Epithelial cell of esophagus (primary cell): Measurements from ENCODE around the gene NKAIN4.

ENCODE experiments used
- DNase-seq: peaks from one replicate; pipeline ENCODE4 v3.0.0; 2010; ENCODE audit warnings: low read depth
- H3K4me3 ChIP-seq: 2 replicates; pipeline ENCODE4 v1.5.1; 2011; ENCODE audit warnings: mild to moderate bottlenecking, low read length, control low read depth
- TF ChIP-seq, protein P1 (sequence below): IDR thresholded peaks from 2 replicates; pipeline ENCODE4 v1.5.1; 2011; ENCODE audit warnings: low read depth, mild to moderate bottlenecking, low read length, control low read depth, inconsistent platforms; ENCODE audit not compliant: insufficient read depth; ENCODE audit errors: missing control alignments

The NKAIN4 gene

DNA sequence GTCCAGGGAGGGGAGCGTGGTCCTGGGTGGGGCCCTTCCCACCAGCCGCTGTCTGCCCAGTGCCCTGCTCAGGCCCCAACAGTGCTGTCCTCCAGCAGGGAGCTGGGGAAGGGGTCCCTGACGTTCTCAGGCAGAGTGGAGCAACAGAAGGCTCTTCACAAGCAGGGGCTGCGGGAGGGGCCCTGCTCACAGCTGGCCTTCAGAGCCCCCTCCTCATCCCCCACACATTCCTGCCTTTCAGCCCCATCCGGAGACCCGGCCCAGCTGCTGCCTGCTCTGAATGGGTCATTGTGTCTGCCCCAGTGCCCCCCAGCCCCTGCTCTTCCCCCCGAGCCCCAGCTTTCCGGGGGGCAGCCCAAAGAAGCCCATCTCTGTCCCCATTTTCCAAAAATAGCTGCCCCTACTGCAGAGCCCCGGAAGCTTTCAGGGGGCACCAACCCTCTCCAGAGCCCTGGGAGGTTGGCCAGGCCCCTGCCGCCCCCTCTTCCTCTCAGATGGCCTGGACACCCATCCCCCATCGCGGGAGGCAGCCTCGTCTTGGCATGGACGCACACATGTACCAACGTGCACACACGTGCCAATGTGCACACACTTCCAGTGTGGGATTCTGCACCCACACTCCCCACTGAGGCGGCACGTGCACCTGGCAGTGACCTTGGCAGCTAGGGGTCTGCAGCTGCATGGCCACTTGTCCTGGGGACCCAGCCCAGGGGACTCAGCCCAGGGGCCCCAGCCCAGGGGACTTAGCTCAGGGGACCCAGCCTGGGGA lies 42.5 kb upstream of the NKAIN4 start:
- DNase-seq: no peak
- H3K4me3 ChIP-seq: no peak overlapping the region
- TF ChIP-seq, protein P1, sequence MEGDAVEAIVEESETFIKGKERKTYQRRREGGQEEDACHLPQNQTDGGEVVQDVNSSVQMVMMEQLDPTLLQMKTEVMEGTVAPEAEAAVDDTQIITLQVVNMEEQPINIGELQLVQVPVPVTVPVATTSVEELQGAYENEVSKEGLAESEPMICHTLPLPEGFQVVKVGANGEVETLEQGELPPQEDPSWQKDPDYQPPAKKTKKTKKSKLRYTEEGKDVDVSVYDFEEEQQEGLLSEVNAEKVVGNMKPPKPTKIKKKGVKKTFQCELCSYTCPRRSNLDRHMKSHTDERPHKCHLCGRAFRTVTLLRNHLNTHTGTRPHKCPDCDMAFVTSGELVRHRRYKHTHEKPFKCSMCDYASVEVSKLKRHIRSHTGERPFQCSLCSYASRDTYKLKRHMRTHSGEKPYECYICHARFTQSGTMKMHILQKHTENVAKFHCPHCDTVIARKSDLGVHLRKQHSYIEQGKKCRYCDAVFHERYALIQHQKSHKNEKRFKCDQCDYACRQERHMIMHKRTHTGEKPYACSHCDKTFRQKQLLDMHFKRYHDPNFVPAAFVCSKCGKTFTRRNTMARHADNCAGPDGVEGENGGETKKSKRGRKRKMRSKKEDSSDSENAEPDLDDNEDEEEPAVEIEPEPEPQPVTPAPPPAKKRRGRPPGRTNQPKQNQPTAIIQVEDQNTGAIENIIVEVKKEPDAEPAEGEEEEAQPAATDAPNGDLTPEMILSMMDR: no peak

DNA sequence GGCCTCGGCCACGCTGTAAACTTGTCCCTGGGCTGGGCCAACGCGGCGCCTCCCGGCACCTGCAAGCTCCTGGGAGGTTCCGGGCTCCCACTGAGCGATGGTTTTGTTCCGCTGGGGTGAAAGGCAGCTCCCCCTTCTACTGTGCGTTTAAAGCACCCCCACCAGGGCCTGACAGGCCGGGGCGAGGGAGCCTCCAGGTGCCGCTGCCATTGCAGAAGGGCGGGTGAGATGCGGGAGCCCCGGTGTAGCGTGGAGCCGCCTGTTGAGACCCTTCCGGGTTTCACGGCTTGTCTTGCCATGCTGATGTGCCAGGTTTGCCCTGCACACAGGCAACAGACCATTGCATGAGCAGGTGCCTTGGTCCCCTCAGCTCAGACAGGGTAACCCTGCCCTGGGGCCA lies 41.6 kb upstream of the NKAIN4 start:
- H3K4me3 ChIP-seq: no peak overlapping the region
- TF ChIP-seq, protein P1: no peak
- no peak for DNase-seq

DNA sequence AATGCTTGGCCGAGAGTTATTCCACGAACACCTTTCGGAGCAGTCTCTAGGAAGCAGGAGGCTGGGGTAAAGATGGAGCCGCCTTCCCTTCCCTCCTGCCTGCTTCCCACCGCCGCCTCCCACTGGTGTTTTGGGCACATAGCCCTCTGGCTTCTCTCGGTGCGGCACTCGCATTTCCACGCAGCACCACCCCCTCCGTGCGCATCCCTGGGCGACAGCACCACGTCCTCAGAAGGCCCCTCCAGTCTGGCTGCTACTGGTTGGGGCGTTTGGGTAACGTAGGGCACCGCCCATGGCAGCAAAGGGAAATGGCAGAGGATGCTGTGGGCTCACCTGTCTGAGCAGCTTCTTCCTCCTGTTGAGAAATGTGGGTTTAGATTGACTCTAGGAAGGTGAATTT lies 41.2 kb upstream of the NKAIN4 start:
- TF ChIP-seq, protein P1: no peak
- H3K4me3 ChIP-seq: no peak overlapping the region
- no peak for DNase-seq

DNA sequence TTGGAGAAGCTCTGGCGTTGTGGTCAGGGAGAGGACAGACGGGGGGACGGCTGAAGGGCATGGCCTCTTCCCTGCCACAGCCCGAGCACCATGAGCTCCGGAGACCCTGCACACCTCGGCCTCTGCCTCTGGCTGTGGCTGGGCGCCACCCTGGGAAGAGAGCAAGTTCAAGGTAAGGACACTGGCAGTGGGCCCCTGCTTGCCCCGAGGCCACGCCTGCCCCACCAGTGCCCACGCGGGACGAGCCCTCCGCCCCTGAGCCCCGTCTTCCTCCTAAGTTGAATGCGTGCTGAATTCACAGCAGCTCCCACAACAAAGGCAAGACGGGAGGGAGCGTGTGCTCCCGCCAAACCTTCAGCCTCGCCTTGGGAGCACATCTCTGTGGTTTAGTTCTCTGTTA lies 40.8 kb upstream of the NKAIN4 start:
- H3K4me3 ChIP-seq: no peak overlapping the region
- DNase-seq: no peak
- TF ChIP-seq, protein P1: no peak

DNA sequence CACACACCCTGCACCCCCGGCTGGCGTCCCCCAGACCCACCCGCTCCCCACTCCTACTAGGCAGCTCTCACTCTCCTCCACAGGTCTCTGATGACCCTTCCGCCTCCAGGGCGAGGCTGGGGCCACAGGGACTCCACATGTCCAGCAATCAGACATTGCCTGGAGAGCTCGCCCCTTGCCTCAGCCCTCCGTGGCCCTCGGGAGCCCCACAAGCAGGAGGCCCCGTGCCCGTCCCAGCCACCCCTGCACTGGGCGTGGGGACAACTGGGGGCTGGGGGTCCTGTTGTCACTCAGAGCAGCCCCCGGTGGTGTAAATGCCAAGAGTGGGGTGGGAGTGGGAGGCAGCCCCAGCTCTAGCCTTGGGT lies 40.3 kb upstream of the NKAIN4 start:
- DNase-seq: no peak
- H3K4me3 ChIP-seq: no peak overlapping the region
- TF ChIP-seq, protein P1: no peak

DNA sequence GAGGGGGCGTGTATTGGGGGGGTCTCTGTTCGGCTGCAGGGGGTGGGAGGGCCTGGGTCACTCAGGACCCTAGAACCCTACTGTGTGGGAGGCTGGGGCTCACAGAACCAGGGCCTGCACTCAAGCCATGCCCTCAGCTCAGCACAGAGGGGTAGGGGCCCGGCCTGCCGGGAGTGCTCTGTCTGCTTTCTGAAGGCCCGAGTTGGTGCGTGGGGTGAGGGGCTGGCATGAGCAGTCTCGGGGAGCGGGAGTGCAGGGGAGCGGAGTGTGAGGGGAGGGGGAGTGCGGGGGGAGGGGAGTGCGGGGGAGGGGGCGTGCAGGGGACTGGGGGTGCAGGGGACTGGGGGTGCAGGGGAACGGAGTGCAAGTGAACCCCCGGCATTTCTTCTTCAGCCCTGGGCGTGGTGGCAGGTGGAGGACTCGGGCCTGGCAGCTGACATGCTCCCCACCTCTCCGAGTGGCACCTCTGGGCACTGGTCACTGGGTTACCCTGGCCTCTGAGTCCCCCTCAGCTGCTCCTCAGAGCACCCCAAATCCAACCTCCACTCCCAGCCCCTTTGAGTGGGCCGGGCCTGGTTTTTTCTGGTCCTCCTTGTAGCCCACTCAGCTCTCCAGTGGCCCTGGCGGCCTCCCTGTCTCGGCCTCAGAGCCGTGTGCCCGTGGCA lies 39.7 kb upstream of the NKAIN4 start:
- TF ChIP-seq, protein P1: no peak
- H3K4me3 ChIP-seq: no peak overlapping the region
- no peak for DNase-seq

DNA sequence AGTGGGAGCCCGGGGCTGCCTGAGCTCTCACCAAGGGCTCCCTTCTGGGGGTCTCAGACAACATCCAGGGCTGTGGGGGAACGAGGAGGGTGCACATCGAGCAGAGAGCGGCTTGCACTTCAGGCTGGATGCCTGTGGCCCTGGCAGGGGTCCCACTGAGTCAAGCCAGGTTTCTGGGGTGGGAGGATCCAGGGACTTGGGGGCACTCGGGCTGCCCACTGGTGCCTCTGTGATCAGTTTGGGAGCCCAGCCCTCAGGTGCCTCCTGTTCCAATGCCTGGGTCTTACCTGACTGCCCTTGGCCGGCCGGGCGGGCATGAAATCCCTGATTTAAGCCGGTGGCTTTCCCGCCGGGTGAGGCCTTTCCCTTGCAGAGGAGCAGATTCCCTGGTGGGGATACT lies 39.2 kb upstream of the NKAIN4 start:
- TF ChIP-seq, protein P1: no peak
- no peak for DNase-seq
- H3K4me3 ChIP-seq: no peak overlapping the region
